AG04449 (cell line): Measurements from ENCODE around the gene SHB.

Experiments
- CTCF ChIA-PET: fragments of 350-600 bp; formaldehyde crosslinking; extraction: SDS; loops from one replicate; lab custom pipeline; 2021; ENCODE audit warnings: antibody characterized with exemption; lab: Yijun Ruan, JAX
- POLR2A ChIA-PET: fragments of 400-600, 350-600 bp; formaldehyde crosslinking; extraction: SDS; loops from one replicate; lab custom pipeline; 2020; ENCODE audit warnings: antibody characterized with exemption, inconsistent platforms; lab: Yijun Ruan, JAX
- DNase-seq: peaks from one replicate; pipeline ENCODE4 v3.0.0-alpha.2; 2010; ENCODE audit warnings: low read depth, low spot score
- H3K4me3 ChIP-seq: 2 replicates; pipeline ENCODE4 v1.5.1; 2011; ENCODE audit warnings: low read depth, mild to moderate bottlenecking, control low read depth, low read length
- TF ChIP-seq, protein P1 (sequence below): IDR thresholded peaks from one replicate; pipeline ENCODE4 v1.5.1; 2011; ENCODE audit warnings: mild to moderate bottlenecking, moderate library complexity, low read length, control low read depth, inconsistent platforms; ENCODE audit not compliant: insufficient read depth; ENCODE audit errors: missing control alignments

Gene SHB

DNA sequence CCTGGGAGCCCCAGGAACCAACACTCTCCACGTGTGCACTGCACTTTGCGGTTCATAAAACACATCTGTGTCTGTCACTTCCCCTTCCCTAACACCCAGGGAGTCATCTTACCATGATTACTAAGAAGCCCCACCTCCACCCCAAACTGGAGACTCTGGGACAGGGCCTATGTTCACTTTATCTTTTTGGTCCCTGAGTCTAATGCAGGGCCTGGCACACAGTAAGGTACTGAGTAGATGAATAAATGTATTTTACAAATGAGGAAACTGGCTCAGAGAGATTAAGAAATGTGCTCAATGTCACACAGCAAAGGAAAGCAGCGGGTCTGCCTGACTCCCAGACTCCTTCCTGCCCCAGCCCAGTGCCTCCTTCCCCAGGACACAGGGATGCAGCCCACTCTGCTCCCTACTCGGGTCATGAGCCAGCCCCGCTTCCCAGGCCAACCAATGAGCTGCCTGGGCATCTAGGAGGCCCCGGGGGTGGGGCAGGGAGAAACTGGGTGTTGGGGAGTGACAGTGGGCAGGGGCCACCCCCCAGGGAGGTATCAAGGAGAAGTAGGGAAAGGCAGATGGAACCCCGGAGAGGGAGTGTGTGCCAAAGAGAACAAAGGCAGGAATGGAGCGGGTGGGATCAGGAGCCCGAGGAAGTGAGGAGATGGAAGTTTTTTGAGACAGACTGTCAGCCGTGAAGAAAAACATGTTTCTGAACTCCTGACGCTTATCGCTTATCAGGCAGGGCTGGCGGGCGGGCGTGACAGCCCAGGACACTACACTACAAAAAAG is 30.5 kb downstream of the SHB start:
- TF ChIP-seq, protein P1, sequence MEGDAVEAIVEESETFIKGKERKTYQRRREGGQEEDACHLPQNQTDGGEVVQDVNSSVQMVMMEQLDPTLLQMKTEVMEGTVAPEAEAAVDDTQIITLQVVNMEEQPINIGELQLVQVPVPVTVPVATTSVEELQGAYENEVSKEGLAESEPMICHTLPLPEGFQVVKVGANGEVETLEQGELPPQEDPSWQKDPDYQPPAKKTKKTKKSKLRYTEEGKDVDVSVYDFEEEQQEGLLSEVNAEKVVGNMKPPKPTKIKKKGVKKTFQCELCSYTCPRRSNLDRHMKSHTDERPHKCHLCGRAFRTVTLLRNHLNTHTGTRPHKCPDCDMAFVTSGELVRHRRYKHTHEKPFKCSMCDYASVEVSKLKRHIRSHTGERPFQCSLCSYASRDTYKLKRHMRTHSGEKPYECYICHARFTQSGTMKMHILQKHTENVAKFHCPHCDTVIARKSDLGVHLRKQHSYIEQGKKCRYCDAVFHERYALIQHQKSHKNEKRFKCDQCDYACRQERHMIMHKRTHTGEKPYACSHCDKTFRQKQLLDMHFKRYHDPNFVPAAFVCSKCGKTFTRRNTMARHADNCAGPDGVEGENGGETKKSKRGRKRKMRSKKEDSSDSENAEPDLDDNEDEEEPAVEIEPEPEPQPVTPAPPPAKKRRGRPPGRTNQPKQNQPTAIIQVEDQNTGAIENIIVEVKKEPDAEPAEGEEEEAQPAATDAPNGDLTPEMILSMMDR = no peak
- H3K4me3 ChIP-seq = no peak overlapping the region
- CTCF ChIA-PET = interaction anchor here (0.9 to 2.5 kb wide), 5 partner anchors 8 to 127 kb away, joined by 3 to 7 read pairs (median 5); no protein-coding TSS in a partner anchor
- no peak for DNase-seq
- POLR2A ChIA-PET = no interaction called here

DNA sequence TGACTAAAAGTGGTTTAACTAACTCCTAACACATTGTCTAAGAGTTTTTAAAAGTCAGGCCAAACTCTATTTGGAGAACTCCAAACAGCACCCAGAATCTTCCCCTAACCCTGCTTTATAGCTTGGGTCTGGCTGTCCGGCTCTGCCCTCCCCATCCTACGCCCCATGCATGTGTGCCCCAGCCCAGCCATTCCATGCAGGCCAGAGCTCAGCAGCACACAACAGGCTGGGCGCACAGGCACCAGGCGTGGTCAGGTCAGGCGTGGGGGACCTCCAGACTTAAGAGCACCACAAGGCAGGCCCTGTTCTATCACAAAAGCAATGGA is 31.1 kb downstream of the SHB start:
- TF ChIP-seq, protein P1 = no peak
- ChIA-PET CTCF (interaction anchor here (0.9 to 2.5 kb wide), 6 partner anchors 11 to 127 kb away, joined by 3 to 7 read pairs (median 4); no protein-coding TSS in a partner anchor), POLR2A (no interaction called here)
- no peak overlapping the region for H3K4me3 ChIP-seq
- DNase-seq = no peak

DNA sequence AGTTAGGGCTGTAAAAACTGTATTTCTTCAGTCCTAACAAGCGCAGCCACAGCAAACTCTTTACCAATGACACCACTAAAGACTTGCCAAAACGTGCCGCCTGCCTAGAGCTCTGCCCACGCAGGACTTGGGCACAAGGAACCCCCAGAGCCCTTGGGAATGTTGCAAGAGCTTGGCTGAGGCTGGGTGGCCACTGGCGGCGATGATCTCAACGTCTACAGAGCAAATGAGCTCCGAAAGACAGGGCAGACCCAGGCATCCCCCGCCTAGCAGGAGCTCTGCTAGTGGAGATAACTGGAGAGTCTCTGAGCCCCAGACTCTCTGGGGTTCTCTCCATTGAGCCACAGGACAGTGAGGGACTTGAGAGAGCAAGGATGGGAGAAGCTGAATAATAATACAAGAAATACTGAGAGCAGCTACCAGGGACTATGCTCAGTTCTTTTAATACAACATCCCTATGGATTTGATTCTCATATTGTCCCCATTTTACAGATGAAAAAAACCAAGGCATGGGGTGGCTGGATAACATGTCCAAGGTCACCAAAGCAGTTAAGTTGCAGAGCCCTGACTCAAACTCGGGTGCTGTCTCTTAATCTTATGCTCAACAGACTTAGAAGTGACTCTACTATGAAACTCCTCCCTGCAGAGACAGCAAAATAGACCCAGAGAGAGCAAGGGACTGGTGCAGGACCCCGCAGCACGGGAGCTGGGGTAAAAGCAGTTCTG is 32.5 kb downstream of the SHB start:
- DNase-seq = no peak
- CTCF ChIA-PET = interaction anchor here (0.6 to 2.5 kb wide), 6 partner anchors 12 to 125 kb away, joined by 3 to 7 read pairs (median 3); no protein-coding TSS in a partner anchor
- no peak overlapping the region for H3K4me3 ChIP-seq
- TF ChIP-seq, protein P1 = no peak
- POLR2A ChIA-PET = interaction anchor here (0.6 to 2.5 kb wide), 4 partner anchors 9 to 30 kb away, joined by 3 to 9 read pairs (median 5); no protein-coding TSS in a partner anchor

DNA sequence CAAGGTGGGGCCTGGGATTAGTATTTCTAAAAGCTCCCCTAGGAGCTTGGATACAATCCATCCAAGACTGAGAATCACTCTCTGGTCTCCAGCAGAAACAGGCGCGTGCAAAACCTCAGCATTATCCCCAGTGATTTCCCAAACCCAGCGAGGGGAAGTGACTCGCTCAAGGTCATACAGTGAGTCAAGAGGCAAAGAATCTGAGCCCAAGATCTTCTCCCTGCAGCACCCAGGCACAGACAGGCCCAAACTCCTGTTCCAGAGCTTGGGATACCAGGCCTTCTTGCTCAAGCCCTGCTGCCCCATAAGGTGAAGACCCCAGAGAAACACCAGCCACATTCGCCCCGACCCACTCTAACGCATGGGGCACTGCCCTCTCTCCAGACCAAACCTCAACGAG is 33.2 kb downstream of the SHB start:
- TF ChIP-seq, protein P1 = no peak
- ChIA-PET CTCF (interaction anchor here (0.9 to 2.5 kb wide), 3 partner anchors 8 to 124 kb away, joined by 3 to 7 read pairs (median 3); no protein-coding TSS in a partner anchor), POLR2A (interaction anchor here (0.9 to 2.5 kb wide), 3 partner anchors 8 to 12 kb away, joined by 3 to 9 read pairs (median 7); no protein-coding TSS in a partner anchor)
- no peak for DNase-seq
- no peak overlapping the region for H3K4me3 ChIP-seq

DNA sequence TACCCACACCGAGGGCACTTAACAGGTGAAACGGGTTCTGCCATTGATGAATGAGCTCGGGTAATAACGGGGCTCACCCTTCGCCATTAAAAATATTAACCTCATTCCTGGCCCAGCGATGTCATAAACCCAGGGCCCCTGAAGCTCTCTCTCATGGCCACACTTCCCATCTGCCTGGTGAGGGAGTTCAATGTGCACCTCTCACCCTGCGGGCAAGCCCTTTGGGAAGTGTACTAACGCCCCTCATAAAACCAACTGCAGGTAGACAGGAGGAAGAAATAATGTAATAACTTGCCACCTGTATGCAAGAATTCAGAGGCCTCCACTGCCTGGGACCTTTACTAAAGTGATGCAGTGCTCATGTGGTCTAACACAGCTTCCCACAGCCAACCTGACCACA is 35.1 kb downstream of the SHB start:
- POLR2A ChIA-PET = no interaction called here
- no peak for DNase-seq
- no peak overlapping the region for H3K4me3 ChIP-seq
- CTCF ChIA-PET = interaction anchor here (1.7 kb wide), 1 partner anchor 120 kb away, joined by 7 read pairs; no protein-coding TSS in a partner anchor
- TF ChIP-seq, protein P1 = no peak
